Left forelimb (tissue), 1 donor: ENCODE measurements around the gene KDR.

ENCODE experiments used
- DNase-seq: peaks from one replicate; pipeline ENCODE4 v3.0.0-alpha.2; 2018; ENCODE audit warnings: low spot score

The KDR gene

DNA sequence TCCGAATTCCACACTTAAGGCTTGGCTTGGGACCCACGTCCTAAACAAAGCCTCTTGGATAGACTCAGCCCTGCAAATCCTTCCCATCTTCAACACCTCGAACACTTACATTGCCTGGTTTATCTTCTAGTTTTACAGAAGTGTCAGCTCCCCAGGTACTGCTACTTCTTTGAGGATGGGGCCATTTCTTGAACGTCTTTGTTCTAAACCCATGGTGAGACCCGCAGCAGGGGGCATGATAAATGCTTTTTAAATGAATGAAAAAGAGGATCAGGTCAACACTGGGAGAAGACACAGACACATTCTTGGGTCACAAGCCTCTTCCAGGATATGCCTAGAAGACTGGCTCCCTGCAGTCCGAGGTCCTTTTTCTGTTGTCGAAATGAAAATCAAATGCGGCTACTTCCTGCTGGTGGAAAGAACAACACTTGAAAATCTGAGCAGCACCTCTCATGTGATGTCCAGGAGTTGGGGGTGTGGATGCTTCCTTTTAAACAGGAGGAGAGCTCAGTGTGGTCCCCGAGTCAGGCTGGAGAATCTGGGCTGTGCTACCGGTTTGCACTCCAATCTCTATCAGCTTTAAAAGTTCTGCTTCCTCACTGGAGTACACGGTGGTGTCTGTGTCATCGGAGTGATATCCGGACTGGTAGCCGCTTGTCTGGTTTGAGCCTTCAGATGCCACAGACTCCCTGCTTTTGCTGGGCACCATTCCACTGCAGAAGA, 45.8 kb downstream of the KDR start:
- no peak for DNase-seq

GRCh38 chr4:55078987-55079386, 46.4 kb downstream of the KDR start:
- DNase-seq: peak; percentile 69

DNA sequence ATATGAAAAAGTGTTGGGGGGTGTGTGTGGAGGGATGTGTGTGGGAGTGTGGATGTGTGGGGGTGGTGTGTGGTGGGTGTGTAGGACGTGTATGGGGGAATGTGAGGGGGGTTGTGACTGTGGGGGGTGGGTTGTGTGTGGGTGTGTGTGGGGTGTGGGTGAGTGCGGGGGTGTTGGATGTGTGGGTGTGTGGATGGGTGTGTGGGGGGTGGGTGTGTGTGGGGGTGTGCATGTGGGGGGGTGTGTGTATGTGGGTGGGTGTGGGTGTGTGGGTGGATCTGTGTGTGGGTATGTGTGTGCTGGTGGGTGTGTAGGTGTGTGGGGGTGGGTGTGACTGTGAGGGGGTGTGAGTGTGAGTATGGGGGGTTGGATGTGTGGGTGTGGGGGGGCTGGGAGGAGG, 47.8 kb downstream of the KDR start:
- DNase-seq: no peak

- DNase-seq: no peak
Observed at GRCh38 chr4:55075823-55076716, 49.3 kb downstream of the KDR start.

- no peak for DNase-seq
Observed at GRCh38 chr4:55075376-55075775, 50.0 kb downstream of the KDR start.

DNA sequence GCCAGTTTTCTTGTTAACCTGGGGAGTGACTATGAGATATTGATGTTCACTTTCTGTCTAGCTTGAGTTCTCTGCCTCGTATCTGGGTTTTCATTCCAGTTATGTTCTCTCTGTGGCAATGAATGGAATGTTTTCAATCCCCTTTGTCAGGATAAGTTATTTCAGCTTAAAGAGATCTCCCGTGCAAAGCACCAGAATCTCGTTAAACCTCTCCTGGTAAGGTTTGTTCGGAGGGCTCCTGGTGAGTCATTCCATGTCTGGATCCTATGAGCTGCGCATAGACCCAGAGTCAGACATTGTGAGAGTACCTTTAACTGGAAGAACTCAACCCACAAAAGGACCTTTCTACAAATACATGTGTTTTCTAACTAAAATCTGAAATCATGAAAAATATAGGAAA, 51.0 kb downstream of the KDR start:
- no peak for DNase-seq

GRCh38 chr4:55071951-55072350, 53.4 kb downstream of the KDR start:
- no peak for DNase-seq

- no peak for DNase-seq
Observed at GRCh38 chr4:55069248-55069647, 56.1 kb downstream of the KDR start.

DNA sequence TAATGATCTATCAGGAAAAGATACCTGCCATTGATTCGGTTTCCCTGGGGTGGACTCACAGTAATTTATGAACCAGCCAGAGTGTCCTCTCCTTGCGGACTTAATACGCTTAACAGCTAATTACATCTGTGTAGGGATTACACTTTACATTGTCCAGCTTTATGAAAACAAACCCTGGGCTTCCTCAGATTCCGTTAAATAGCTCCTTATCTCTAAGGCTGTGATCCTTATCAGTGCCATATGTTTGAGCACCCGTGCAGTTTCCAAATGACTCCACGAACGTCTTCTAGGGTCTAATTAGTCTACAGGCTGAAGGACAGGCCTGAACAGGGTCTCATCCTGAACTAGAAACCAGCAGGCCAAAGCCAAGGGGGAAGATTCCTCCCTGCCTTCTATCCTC, 56.9 kb downstream of the KDR start:
- no peak for DNase-seq

- no peak for DNase-seq
Observed at GRCh38 chr4:55066018-55066417, 59.4 kb downstream of the KDR start.

- no peak for DNase-seq
Observed at GRCh38 chr4:55055529-55055928, 69.9 kb downstream of the KDR start.

GRCh38 chr4:55051532-55051931, 73.9 kb downstream of the KDR start:
- DNase-seq: no peak

DNA sequence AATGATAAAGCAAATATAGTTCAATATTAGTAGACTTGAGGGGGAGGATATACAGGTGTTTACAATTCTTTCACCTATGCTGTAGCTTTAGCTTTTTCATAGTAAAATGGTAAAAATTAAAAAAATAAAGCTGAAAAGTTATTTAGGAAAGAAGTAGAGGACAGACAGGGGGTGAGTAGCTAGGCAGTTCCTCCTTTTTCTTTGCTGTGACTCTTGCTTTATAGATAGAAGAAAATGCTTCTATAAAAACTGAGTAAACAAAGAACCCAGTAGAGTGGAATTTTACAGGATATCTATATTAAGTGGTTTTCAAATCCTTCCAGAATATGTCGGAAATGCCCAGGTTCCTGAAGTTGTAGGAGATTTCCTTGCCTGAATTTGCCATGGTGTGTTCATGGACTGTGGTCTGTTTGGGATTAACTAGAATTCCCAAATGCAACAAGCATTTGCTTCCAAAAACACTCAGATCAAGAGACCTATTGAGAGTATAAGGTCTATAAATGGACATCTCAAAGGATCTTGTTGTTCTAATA, 74.9 kb downstream of the KDR start:
- DNase-seq: no peak

- no peak for DNase-seq
Observed at GRCh38 chr4:55038176-55038890, 87.1 kb downstream of the KDR start.

- DNase-seq: no peak
Observed at GRCh38 chr4:55037728-55038127, 87.7 kb downstream of the KDR start.

GRCh38 chr4:55036405-55036804, 89.0 kb downstream of the KDR start:
- no peak for DNase-seq

GRCh38 chr4:55035892-55036291, 89.5 kb downstream of the KDR start:
- no peak for DNase-seq

DNA sequence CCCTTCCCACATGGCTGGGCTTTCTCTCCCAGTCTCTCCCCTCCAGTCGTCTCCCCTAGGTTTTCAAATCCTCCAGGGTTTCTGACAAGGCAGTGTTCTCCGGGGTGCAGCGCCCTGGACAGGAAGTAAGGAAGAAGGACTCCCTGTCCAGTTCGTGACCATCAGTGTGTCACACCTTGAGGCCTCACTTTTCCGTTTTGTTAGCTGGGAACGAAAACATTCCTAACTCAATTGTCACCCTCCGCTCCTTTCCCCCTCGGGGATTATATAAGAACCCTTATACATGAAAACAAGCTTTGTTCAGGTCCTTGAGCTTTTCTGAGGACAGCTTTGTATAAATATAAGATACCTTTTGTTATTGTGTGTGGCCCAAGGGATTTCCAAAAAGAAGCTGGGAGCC, 92.1 kb downstream of the KDR start:
- DNase-seq: no peak

DNA sequence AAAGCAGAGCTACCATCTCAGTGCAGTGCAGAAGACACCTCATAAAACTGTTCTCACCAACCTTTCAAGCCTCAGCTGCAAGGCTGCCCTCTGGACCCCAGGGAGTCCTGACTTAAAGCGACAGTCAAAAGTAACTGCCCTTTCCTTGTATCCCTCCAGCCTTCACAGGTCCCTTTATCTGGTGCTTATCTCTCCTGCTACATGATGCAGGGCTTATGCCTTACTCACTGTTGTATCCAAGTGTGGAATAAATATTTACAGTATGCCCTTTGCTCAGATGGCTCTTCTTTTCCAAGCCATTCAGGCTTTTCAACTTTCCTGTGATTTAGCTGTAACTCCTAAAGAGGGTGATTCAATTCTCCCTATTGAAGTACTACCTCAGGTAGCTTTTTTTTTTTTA, 92.6 kb downstream of the KDR start:
- DNase-seq: no peak

GRCh38 chr4:55032179-55032578, 93.2 kb downstream of the KDR start:
- no peak for DNase-seq

DNA sequence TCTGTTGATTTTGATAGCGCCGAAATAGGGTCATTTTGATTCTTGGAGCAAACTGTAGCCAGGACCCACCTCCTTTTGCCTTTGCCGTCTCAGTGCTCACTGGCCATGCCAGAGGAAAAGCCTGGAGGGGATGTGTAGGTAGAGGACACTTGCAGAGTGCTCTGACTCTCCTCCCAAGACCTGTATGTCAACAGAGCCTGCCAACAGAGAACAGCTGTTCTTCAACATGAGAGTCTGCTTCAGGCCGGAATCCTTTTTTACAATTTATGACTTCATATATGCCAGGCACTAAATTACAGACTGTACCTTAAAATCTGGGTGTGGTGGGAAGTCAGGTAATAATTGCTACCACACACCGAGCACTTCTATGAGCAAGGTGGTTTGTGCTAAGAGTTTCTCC, 94.2 kb downstream of the KDR start:
- DNase-seq: no peak

- no peak for DNase-seq
Observed at GRCh38 chr4:55030589-55030988, 94.8 kb downstream of the KDR start.
